WERI-Rb-1 (cell line): ENCODE results near the gene SRI.
"Not testable (repeated sequence)": the region's sequence is repeated elsewhere in the genome, so short reads cannot be mapped to it uniquely, and the experiment has no call there.

ENCODE experiments used
- DNase-seq: peaks from one replicate; pipeline ENCODE4 v3.0.0-alpha.2; 2020
- H3K27ac ChIP-seq: fragments of 250-450 bp; sonication (Bioruptor Pico); 2 replicates; pipeline ENCODE4 v1.5.1; 2020; ENCODE audit warnings: mild to moderate bottlenecking, moderate library complexity
- H3K27me3 ChIP-seq: fragments of 250-450 bp; sonication (Bioruptor Pico); 2 replicates; pipeline ENCODE4 v1.5.1; 2021; ENCODE audit warnings: mild to moderate bottlenecking, low read depth, moderate library complexity; ENCODE audit not compliant: insufficient read depth, severe bottlenecking
- H3K36me3 ChIP-seq: fragments of 250-450 bp; sonication (Bioruptor Pico); 2 replicates; pipeline ENCODE4 v1.5.1; 2020; ENCODE audit warnings: mild to moderate bottlenecking, moderate library complexity
- H3K4me3 ChIP-seq: 2 replicates; pipeline ENCODE4 v1.5.1; 2011; ENCODE audit warnings: low read depth, mild to moderate bottlenecking, control low read depth, low read length
- H3K9me3 ChIP-seq: fragments of 250-450 bp; sonication (Bioruptor Pico); 2 replicates; pipeline ENCODE4 v1.5.1; 2021; ENCODE audit warnings: mild to moderate bottlenecking, moderate library complexity; ENCODE audit not compliant: severe bottlenecking
- TF ChIP-seq, protein P1 (sequence below): IDR thresholded peaks from 2 replicates; pipeline ENCODE4 v1.5.1; 2011; ENCODE audit warnings: low read depth, mild to moderate bottlenecking, control low read depth, inconsistent platforms, low read length

Gene SRI

GRCh38 chr7:88262562-88262961, 42.7 kb upstream of the SRI start:
- H3K9me3 ChIP-seq = no peaks in the 10 kb centered on the region
- no peak overlapping the region for H3K4me3 ChIP-seq
- H3K27me3 ChIP-seq = no peaks in the 10 kb centered on the region
- no peak overlapping the region for H3K27ac ChIP-seq
- no peak for DNase-seq
- TF ChIP-seq, protein P1, sequence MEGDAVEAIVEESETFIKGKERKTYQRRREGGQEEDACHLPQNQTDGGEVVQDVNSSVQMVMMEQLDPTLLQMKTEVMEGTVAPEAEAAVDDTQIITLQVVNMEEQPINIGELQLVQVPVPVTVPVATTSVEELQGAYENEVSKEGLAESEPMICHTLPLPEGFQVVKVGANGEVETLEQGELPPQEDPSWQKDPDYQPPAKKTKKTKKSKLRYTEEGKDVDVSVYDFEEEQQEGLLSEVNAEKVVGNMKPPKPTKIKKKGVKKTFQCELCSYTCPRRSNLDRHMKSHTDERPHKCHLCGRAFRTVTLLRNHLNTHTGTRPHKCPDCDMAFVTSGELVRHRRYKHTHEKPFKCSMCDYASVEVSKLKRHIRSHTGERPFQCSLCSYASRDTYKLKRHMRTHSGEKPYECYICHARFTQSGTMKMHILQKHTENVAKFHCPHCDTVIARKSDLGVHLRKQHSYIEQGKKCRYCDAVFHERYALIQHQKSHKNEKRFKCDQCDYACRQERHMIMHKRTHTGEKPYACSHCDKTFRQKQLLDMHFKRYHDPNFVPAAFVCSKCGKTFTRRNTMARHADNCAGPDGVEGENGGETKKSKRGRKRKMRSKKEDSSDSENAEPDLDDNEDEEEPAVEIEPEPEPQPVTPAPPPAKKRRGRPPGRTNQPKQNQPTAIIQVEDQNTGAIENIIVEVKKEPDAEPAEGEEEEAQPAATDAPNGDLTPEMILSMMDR = no peak
- H3K36me3 ChIP-seq = no peaks in the 10 kb centered on the region

GRCh38 chr7:88260719-88261118, 40.9 kb upstream of the SRI start:
- no peak for DNase-seq
- Histone ChIP-seq H3K36me3 (no peaks in the 10 kb centered on the region), H3K27ac (no peak overlapping the region), H3K9me3 (no peaks in the 10 kb centered on the region), H3K4me3 (no peak overlapping the region), H3K27me3 (no peaks in the 10 kb centered on the region)
- TF ChIP-seq, protein P1 = no peak

- Histone ChIP-seq H3K36me3 (no peaks in the 10 kb centered on the region), H3K4me3 (no peak overlapping the region), H3K9me3 (no peaks in the 10 kb centered on the region), H3K27me3 (no peaks in the 10 kb centered on the region), H3K27ac (no peak overlapping the region)
- TF ChIP-seq, protein P1 = no peak
- DNase-seq = no peak
Measured at GRCh38 chr7:88259656-88260380, 40.0 kb upstream of the SRI start.

GRCh38 chr7:88258296-88258695, 38.5 kb upstream of the SRI start:
- H3K27ac ChIP-seq, H3K36me3 ChIP-seq, H3K9me3 ChIP-seq, DNase-seq, H3K27me3 ChIP-seq, H3K4me3 ChIP-seq: not testable (repeated sequence)

DNA sequence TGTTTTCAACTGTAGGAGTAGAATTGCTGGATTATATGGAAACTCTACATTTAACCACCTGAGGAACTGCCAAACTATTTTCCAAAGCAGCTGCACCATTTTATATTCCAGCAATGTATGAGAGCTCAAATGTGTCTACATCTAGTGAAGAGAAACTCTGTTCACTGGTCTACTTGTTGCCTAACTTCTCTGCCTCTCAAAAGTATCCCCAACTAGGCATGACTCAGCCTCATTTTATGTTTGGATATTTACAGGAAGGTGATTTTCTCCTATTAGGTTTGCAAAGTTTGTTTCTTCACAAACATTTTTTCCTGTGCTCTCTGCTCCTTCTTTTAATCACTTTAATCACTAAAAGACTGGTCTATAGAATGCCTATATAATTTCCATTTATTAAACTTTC, 37.1 kb upstream of the SRI start:
- peaks cover 5% of the 10 kb centered on the region for H3K9me3 ChIP-seq
- no peak overlapping the region for H3K27ac ChIP-seq
- no peak overlapping the region for H3K4me3 ChIP-seq
- TF ChIP-seq, protein P1 = no peak
- H3K27me3 ChIP-seq = no peaks in the 10 kb centered on the region
- no peak for DNase-seq
- H3K36me3 ChIP-seq = no peaks in the 10 kb centered on the region

- no peak for DNase-seq
- no peak overlapping the region for H3K27ac ChIP-seq
- H3K36me3 ChIP-seq = no peaks in the 10 kb centered on the region
- H3K27me3 ChIP-seq = no peaks in the 10 kb centered on the region
- TF ChIP-seq, protein P1 = no peak
- H3K9me3 ChIP-seq = peaks cover 5% of the 10 kb centered on the region
- no peak overlapping the region for H3K4me3 ChIP-seq
Measured at GRCh38 chr7:88254721-88255424, 35.0 kb upstream of the SRI start.
